ENCODE results near the gene SNCAIP. TPM values are rescaled to one million over a fixed set of nuclear protein-coding genes. Genes with fewer than 3 reads are reported as not detected.

Gene SNCAIP
- total and polyA plus RNA-seq, 9 of the 15 experiments (the other 6 are each of a cell fraction or from before 2014, with no cell fraction given): 0.04 TPM; not detected in 8

GRCh38 chr5:122390154-122390553, 78.1 kb downstream of the SNCAIP start:
- FAIRE-seq: no peak
- no peak for DNase-seq (ENCODE audit: extremely low read depth in 1 of 4, low spot score in 3 of 4)
- intact Hi-C loops (cut with micrococcal nuclease) (no loop called here), in situ Hi-C loops (cut with MboI) (no loop called here)
- no peak for ATAC-seq
- Histone ChIP-seq H3K9ac (ENCODE audit: insufficient read depth in 1 of 2, low read depth in 2 of 2, low read length in 2 of 2) (no peak overlapping the region), H3K79me2 (ENCODE audit: control insufficient read depth, insufficient read depth, low read length) (no peaks in the 10 kb centered on the region), H3K4me3 (no peak overlapping the region), H3K4me2 (ENCODE audit: insufficient read depth, low read length) (no peak overlapping the region), H3K36me3 (ENCODE audit: control insufficient read depth, insufficient read depth, low read length) (no peaks in the 10 kb centered on the region), H3K9me1 (ENCODE audit: control insufficient read depth, insufficient read depth, low read length) (no peaks in the 10 kb centered on the region), H3K27ac (ENCODE audit: extremely low read depth, low read depth, low read length) (no peak overlapping the region), H3K9me3 (replicated peaks; ENCODE audit: control insufficient read depth, insufficient read depth, low read depth, low read length) (no peaks in the 10 kb centered on the region), H3K4me1 (replicated peaks in 1 of 2; ENCODE audit: control insufficient read depth in 2 of 2, insufficient read depth in 2 of 2, low read length in 2 of 2) (no peaks in the 10 kb centered on the region), H2AFZ (ENCODE audit: low read depth, low read length) (no peak overlapping the region), H3K27me3 (ENCODE audit: control insufficient read depth in 2 of 2, insufficient read depth in 2 of 2, low read length in 2 of 2) (no peaks in the 10 kb centered on the region), H4K20me1 (replicated peaks; ENCODE audit: control insufficient read depth, insufficient read depth, low read length) (no peaks in the 10 kb centered on the region)
- POLR2A ChIA-PET: no interaction called here
- no peak for TF ChIP-seq ID3 (CRISPR knock-in tag; IDR thresholded peaks at IDR 0.05)
- TF ChIP-seq ID3 (tag; IDR thresholded peaks at IDR 0.05): no peak
- TF ChIP-seq ZBTB40 (IDR thresholded peaks at IDR 0.05): no peak
- no peak for TF ChIP-seq ZBTB40 (CRISPR knock-in tag; IDR thresholded peaks at IDR 0.05)
- TF ChIP-seq CEBPZ (IDR thresholded peaks at IDR 0.05; ENCODE audit: borderline replicate concordance, low read depth, low read length): no peak
- TF ChIP-seq BDP1 (IDR thresholded peaks at IDR 0.05; ENCODE audit: insufficient read depth, insufficient read length): no peak
- TF ChIP-seq SUPT5H (IDR thresholded peaks at IDR 0.05): no peak
- no peak for TF ChIP-seq ZFP91 (CRISPR knock-in tag; IDR thresholded peaks at IDR 0.05)
- BruUV-seq (replicated peaks): no TSS peak
- WGBS (ENCODE audit: insufficient coverage, low coverage, missing lambda C conversion rate): 0% methylated on average over 7 of the region's 7 CpGs
- CTCF ChIA-PET (ENCODE audit: low intra/inter-chr PET ratio): no interaction called here
